DOHH2 (cell line): ENCODE measurements around the gene CPM.

ENCODE experiments used
- H3F3A ChIP-seq: fragments of 200-600 bp; sonication (generic), shearing (Covaris generic); 2 replicates; pipeline ENCODE4 v1.6.0; 2016; ENCODE audit warnings: antibody characterized with exemption, mild to moderate bottlenecking; ENCODE audit not compliant: control insufficient read depth, insufficient read depth
- H3K27ac ChIP-seq: fragments of 200-600 bp; sonication (generic); 2 replicates; pipeline ENCODE4 v1.5.1; 2014; ENCODE audit warnings: low read depth, mild to moderate bottlenecking, low read length, moderate library complexity
- H3K27me3 ChIP-seq: fragments of 200-600 bp; sonication (generic); 2 replicates; pipeline ENCODE4 v1.6.1; 2014; ENCODE audit warnings: mild to moderate bottlenecking, low read length, mixed read lengths; ENCODE audit not compliant: control insufficient read depth
- H3K36me3 ChIP-seq: fragments of 200-600 bp; sonication (generic); 2 replicates; pipeline ENCODE4 v1.6.1; 2014; ENCODE audit warnings: mild to moderate bottlenecking, low read length, moderate library complexity, mixed read lengths; ENCODE audit not compliant: control insufficient read depth
- H3K4me1 ChIP-seq: fragments of 200-600 bp; sonication (generic); 2 replicates; pipeline ENCODE4 v1.6.1; 2014; ENCODE audit warnings: mild to moderate bottlenecking, low read length, mixed read lengths; ENCODE audit not compliant: control insufficient read depth
- H3K4me2 ChIP-seq: fragments of 200-600 bp; sonication (generic); 2 replicates; pipeline ENCODE4 v1.6.0; 2014; ENCODE audit warnings: mild to moderate bottlenecking, low read length, moderate library complexity
- H3K4me3 ChIP-seq: fragments of 200-600 bp; sonication (generic); 2 replicates; pipeline ENCODE4 v1.5.1; 2014; ENCODE audit warnings: mild to moderate bottlenecking, low read length, mixed read lengths
- H3K79me2 ChIP-seq: fragments of 200-600 bp; sonication (generic); 2 replicates; pipeline ENCODE4 v1.6.1; 2014; ENCODE audit warnings: mild to moderate bottlenecking, low read length, mixed read lengths; ENCODE audit not compliant: control insufficient read depth
- H3K9me2 ChIP-seq: fragments of 200-600 bp; sonication (generic); replicated peaks from 2 replicates; pipeline ENCODE4 v1.6.1; 2014; ENCODE audit warnings: mild to moderate bottlenecking, low read length, mixed read lengths; ENCODE audit not compliant: control insufficient read depth
- H3K9me3 ChIP-seq: fragments of 200-600 bp; sonication (generic); 2 replicates; pipeline ENCODE4 v1.6.1; 2014; ENCODE audit warnings: antibody characterized with exemption, low read length, mixed read lengths; ENCODE audit not compliant: control insufficient read depth, insufficient read depth
- H4K20me1 ChIP-seq: fragments of 200-600 bp; sonication (generic); 2 replicates; pipeline ENCODE4 v1.6.0; 2014; ENCODE audit warnings: low read depth, mild to moderate bottlenecking, antibody characterized with exemption, low read length, moderate library complexity; ENCODE audit not compliant: control insufficient read depth, insufficient read depth
- CTCF ChIP-seq: fragments of 200-600 bp; sonication (generic); IDR thresholded peaks from one replicate; pipeline ENCODE4 v1.5.1; 2014; ENCODE audit warnings: antibody characterized with exemption, mild to moderate bottlenecking, low read depth, low read length; ENCODE audit not compliant: poor library complexity, severe bottlenecking
- EZH2phosphoT487 ChIP-seq: fragments of 200-600 bp; sonication (generic); IDR thresholded peaks from 2 replicates; pipeline ENCODE4 v1.6.1; 2017; ENCODE audit warnings: borderline replicate concordance, mild to moderate bottlenecking, antibody characterized with exemption, low read length, moderate library complexity, mixed read lengths

CPM gene

GRCh38 chr12:68833508-68833907 lies 99.5 kb downstream of the CPM start:
- H3K79me2 ChIP-seq = peaks cover 67% of the 10 kb centered on the region
- TF ChIP-seq EZH2phosphoT487 (no peak), CTCF (no peak)
- H3K9me3 ChIP-seq = no peaks in the 10 kb centered on the region
- no peak overlapping the region for H3K4me3 ChIP-seq
- H3K4me2 ChIP-seq = no peak overlapping the region
- peaks cover 94% of the 10 kb centered on the region for H3K36me3 ChIP-seq
- H3K27me3 ChIP-seq = no peaks in the 10 kb centered on the region
- H3K27ac ChIP-seq = no peak overlapping the region
- H3K9me2 ChIP-seq = no peaks in the 10 kb centered on the region
- H4K20me1 ChIP-seq = peaks cover 18% of the 10 kb centered on the region
- peaks cover 9% of the 10 kb centered on the region for H3K4me1 ChIP-seq
- H3F3A ChIP-seq = peaks cover 54% of the 10 kb centered on the region

GRCh38 chr12:68832504-68832867 lies 100.5 kb downstream of the CPM start:
- no peak for TF ChIP-seq EZH2phosphoT487
- TF ChIP-seq CTCF = no peak
- H3K9me2 ChIP-seq = no peaks in the 10 kb centered on the region
- H3K4me2 ChIP-seq = no peak overlapping the region
- H3K9me3 ChIP-seq = no peaks in the 10 kb centered on the region
- H3K27ac ChIP-seq = no peak overlapping the region
- peaks cover 56% of the 10 kb centered on the region for H3F3A ChIP-seq
- H3K4me1 ChIP-seq = peaks cover 9% of the 10 kb centered on the region
- no peaks in the 10 kb centered on the region for H3K27me3 ChIP-seq
- peaks cover 61% of the 10 kb centered on the region for H3K79me2 ChIP-seq
- no peak overlapping the region for H3K4me3 ChIP-seq
- H3K36me3 ChIP-seq = peaks cover 95% of the 10 kb centered on the region
- peaks cover 12% of the 10 kb centered on the region for H4K20me1 ChIP-seq

GRCh38 chr12:68831751-68832503 lies 101.0 kb downstream of the CPM start:
- Histone ChIP-seq H3K79me2 (peaks cover 55% of the 10 kb centered on the region), H3K9me3 (no peaks in the 10 kb centered on the region), H3K4me2 (no peak overlapping the region), H3F3A (peaks cover 61% of the 10 kb centered on the region), H3K4me1 (peaks cover 9% of the 10 kb centered on the region), H3K4me3 (no peak overlapping the region), H3K9me2 (no peaks in the 10 kb centered on the region), H3K27me3 (no peaks in the 10 kb centered on the region), H3K36me3 (peaks cover 95% of the 10 kb centered on the region), H4K20me1 (peaks cover 12% of the 10 kb centered on the region), H3K27ac (no peak overlapping the region)
- no peak for TF ChIP-seq EZH2phosphoT487
- TF ChIP-seq CTCF = no peak
